HepG2 (cell line): ENCODE data around the gene PRKG1. TPM values are rescaled to one million over a fixed set of nuclear protein-coding genes. Genes with fewer than 3 reads are reported as not detected.
"Not testable (repeated sequence)": the region's sequence is repeated elsewhere in the genome, so short reads cannot be mapped to it uniquely, and the experiment has no call there.

ENCODE experiments used
- ATAC-seq: fragments of 200-7000 bp; cut with Tn5 transposase; 3 replicates; pipeline ENCODE4 v1.9.1; 2020; ENCODE audit warnings: mild to moderate bottlenecking, moderate library complexity
- BruUV-seq: library from RNA; stranded (reverse); fragments of 400-500 nt; replicated peaks from 2 replicates; lab custom pipeline; 2021; lab: Mats Ljungman, UMichigan
- CTCF ChIA-PET: fragments of 300-600 bp; formaldehyde crosslinking; extraction: SDS; loops from one replicate; lab custom pipeline; 2021; ENCODE audit warnings: low total read pairs, inconsistent platforms, low intra/inter-chr PET ratio; lab: Yijun Ruan, JAX
- POLR2A ChIA-PET: fragments of 350-600 bp; sonication (Branson Sonifier 250); formaldehyde crosslinking; loops from one replicate; lab custom pipeline; 2020; ENCODE audit warnings: antibody characterized with exemption, inconsistent platforms; lab: Yijun Ruan, JAX
- DNase-seq: peaks from one replicate; pipeline ENCODE4 v3.0.0-alpha.2; 2015; ENCODE audit warnings: low spot score
- FAIRE-seq: peaks from 3 replicates; lab custom pipeline; 2011; peaks lifted over from hg19 to GRCh38; lab: Jason Lieb, UNC
- H2AFZ ChIP-seq: one replicate; pipeline ENCODE4 v1.6.1; 2011; ENCODE audit warnings: low read length, inconsistent platforms
- H3K27ac ChIP-seq: fragments of 300-600 bp; 3 replicates; pipeline ENCODE4 v1.8.0; 2011; ENCODE audit warnings: mixed run types, mild to moderate bottlenecking, mixed read lengths, low read length, inconsistent platforms; ENCODE audit not compliant: insufficient read depth; ENCODE audit errors: extremely low read length
- H3K27me3 ChIP-seq, 2 experiments: fragments of 200-600 bp in 1 of 2; 2 replicates in 1 of 2; 3 replicates in 1 of 2; pipeline versions ENCODE4 v1.6.0 to v1.8.0; 2011; ENCODE audit warnings: low read length in 2 of 2, mild to moderate bottlenecking in 2 of 2, moderate library complexity in 2 of 2, inconsistent platforms in 1 of 2; ENCODE audit not compliant: insufficient read depth in 2 of 2, control insufficient read depth in 1 of 2
- H3K36me3 ChIP-seq, 2 experiments: fragments of 200-600 bp in 1 of 2; replicated peaks in 1 of 2; 2 replicates in 1 of 2; 3 replicates in 1 of 2; pipeline versions ENCODE4 v1.5.1 to v1.8.0; 2011; ENCODE audit warnings: low read length in 2 of 2, inconsistent platforms in 1 of 2; ENCODE audit not compliant: insufficient read depth in 2 of 2, control insufficient read depth in 1 of 2
- H3K4me1 ChIP-seq: 2 replicates; pipeline ENCODE4 v1.5.1; 2012; ENCODE audit warnings: low read length, inconsistent platforms; ENCODE audit not compliant: insufficient read depth
- H3K4me2 ChIP-seq: 2 replicates; pipeline ENCODE4 v1.6.0; 2011; ENCODE audit warnings: low read depth, low read length, inconsistent platforms
- H3K4me3 ChIP-seq, 3 experiments: fragments of 200-600 bp in 1 of 3; sonication (generic), shearing (Covaris generic) in 1 of 3; replicated peaks in 1 of 3; 2 replicates each; pipeline ENCODE4 v1.5.1; 2011 to 2016; ENCODE audit warnings: low read length in 3 of 3, inconsistent platforms in 2 of 3, low read depth in 2 of 3, mild to moderate bottlenecking in 2 of 3, control low read depth in 1 of 3, mixed read lengths in 1 of 3; ENCODE audit not compliant: insufficient read depth in 1 of 3
- H3K79me2 ChIP-seq: one replicate; pipeline ENCODE4 v1.6.1; 2011; ENCODE audit warnings: low read length, inconsistent platforms; ENCODE audit not compliant: insufficient read depth
- H3K9ac ChIP-seq: 2 replicates; pipeline ENCODE4 v1.6.0; 2011; ENCODE audit warnings: mild to moderate bottlenecking, low read depth, low read length, inconsistent platforms; ENCODE audit not compliant: insufficient read depth
- H3K9me3 ChIP-seq: 2 replicates; pipeline ENCODE4 v1.5.1; 2012; ENCODE audit warnings: mild to moderate bottlenecking, low read length
- H4K20me1 ChIP-seq: 2 replicates; pipeline ENCODE4 v1.6.0; 2011; ENCODE audit warnings: inconsistent platforms, mild to moderate bottlenecking, low read length, moderate library complexity; ENCODE audit not compliant: insufficient read depth
- NAIF1 ChIP-seq: sonication (generic); formaldehyde crosslinking; IDR thresholded peaks from 2 replicates; pipeline ENCODE4 v1.5.0; 2020; ENCODE audit warnings: mild to moderate bottlenecking, missing genetic modification reagents, borderline replicate concordance
- NFYB ChIP-seq: sonication (generic); formaldehyde crosslinking; IDR thresholded peaks from 2 replicates; pipeline ENCODE4 v1.4.0; 2020; ENCODE audit warnings: missing genetic modification reagents
- WIZ ChIP-seq: sonication (generic); formaldehyde crosslinking; IDR thresholded peaks from 2 replicates; pipeline ENCODE4 v1.5.1; 2020; ENCODE audit warnings: mild to moderate bottlenecking, missing genetic modification reagents
- ZNF232 ChIP-seq: sonication (generic); formaldehyde crosslinking; IDR thresholded peaks from 2 replicates; pipeline ENCODE4 v1.4.0; 2020; ENCODE audit warnings: missing genetic modification reagents, borderline replicate concordance
- ZNF292 ChIP-seq: sonication (generic); formaldehyde crosslinking; IDR thresholded peaks from 2 replicates; pipeline ENCODE4 v1.8.1; 2022; ENCODE audit warnings: mild to moderate bottlenecking, low read depth, missing genetic modification reagents, borderline replicate concordance
- ZNF367 ChIP-seq: sonication (generic); formaldehyde crosslinking; IDR thresholded peaks from 2 replicates; pipeline ENCODE4 v1.4.0; 2020; ENCODE audit warnings: missing genetic modification reagents, borderline replicate concordance
- ZNF567 ChIP-seq: sonication (generic); formaldehyde crosslinking; IDR thresholded peaks from 2 replicates; pipeline ENCODE4 v1.8.1; 2023; ENCODE audit warnings: mild to moderate bottlenecking, missing genetic modification reagents, borderline replicate concordance
- ZNF703 ChIP-seq: sonication (generic); formaldehyde crosslinking; IDR thresholded peaks from 2 replicates; pipeline ENCODE4 v1.5.1; 2020; ENCODE audit warnings: missing genetic modification reagents, mild to moderate bottlenecking, moderate library complexity, borderline replicate concordance
- ZNF720 ChIP-seq: sonication (generic); formaldehyde crosslinking; IDR thresholded peaks from 2 replicates; pipeline ENCODE4 v1.4.0; 2020; ENCODE audit warnings: missing genetic modification reagents
- WGBS: methylation state at CpG from one replicate; pipeline ENCODE4 v1.1.6; 2017; ENCODE audit warnings: low lambda C conversion rate; 5-methylcytosine and 5-hydroxymethylcytosine counted together
- in situ Hi-C: cut with HindIII; loops from 2 replicates; pipeline ENCODE4 v1.10.0; 2017; ENCODE audit warnings: low pct_unique_long_range_greater_than_20kb; ENCODE audit not compliant: extremely low pct_ligation_motif_present
- intact Hi-C: fragments of 100-400 bp; cut with micrococcal nuclease; formaldehyde crosslinking; loops from one replicate; pipeline ENCODE4 v1.10.0; 2022; ENCODE audit not compliant: unreplicated experiment
- polyA plus RNA-seq, 8 experiments: library from polyadenylated mRNA; depleted of rRNA in 3 of 8; stranded (reverse) in 7 of 8; unstranded in 1 of 8; fragments of >200 nt; fragmentation: Illumina TruSeq in 4 of 8; extraction: Trizol in 4 of 8; gene quantifications; 2 replicates each; pipeline versions ENCODE4 v1.2.1 to v1.2.3, GENCODE V29; 2011 to 2016; ENCODE audit warnings: low read depth in 4 of 8, missing spikeins in 1 of 8, mixed read lengths in 1 of 8; ENCODE audit not compliant: insufficient read depth in 1 of 8
- total RNA-seq, 5 experiments: library from RNA; depleted of rRNA; stranded (reverse); fragments of >200 nt; fragmentation: Illumina TruSeq; extraction: Trizol; gene quantifications; 2 replicates each; pipeline ENCODE4 v1.2.3, GENCODE V29; 2016; ENCODE audit warnings: low read depth in 1 of 5
- TF ChIP-seq, protein P1 (sequence below): sonication (generic); formaldehyde crosslinking; IDR thresholded peaks from 2 replicates; pipeline ENCODE4 v1.4.0; 2020; ENCODE audit warnings: mild to moderate bottlenecking, missing genetic modification reagents, borderline replicate concordance
- TF ChIP-seq, protein P2 (sequence below): sonication (generic); formaldehyde crosslinking; IDR thresholded peaks from 2 replicates; pipeline ENCODE4 v1.4.0; 2020; ENCODE audit warnings: missing genetic modification reagents

Gene PRKG1
- total and polyA plus RNA-seq, 2 of the 13 experiments (the other 11 are each of a cell fraction or from before 2014, with no cell fraction given) = 0.01 TPM; not detected in 1

DNA sequence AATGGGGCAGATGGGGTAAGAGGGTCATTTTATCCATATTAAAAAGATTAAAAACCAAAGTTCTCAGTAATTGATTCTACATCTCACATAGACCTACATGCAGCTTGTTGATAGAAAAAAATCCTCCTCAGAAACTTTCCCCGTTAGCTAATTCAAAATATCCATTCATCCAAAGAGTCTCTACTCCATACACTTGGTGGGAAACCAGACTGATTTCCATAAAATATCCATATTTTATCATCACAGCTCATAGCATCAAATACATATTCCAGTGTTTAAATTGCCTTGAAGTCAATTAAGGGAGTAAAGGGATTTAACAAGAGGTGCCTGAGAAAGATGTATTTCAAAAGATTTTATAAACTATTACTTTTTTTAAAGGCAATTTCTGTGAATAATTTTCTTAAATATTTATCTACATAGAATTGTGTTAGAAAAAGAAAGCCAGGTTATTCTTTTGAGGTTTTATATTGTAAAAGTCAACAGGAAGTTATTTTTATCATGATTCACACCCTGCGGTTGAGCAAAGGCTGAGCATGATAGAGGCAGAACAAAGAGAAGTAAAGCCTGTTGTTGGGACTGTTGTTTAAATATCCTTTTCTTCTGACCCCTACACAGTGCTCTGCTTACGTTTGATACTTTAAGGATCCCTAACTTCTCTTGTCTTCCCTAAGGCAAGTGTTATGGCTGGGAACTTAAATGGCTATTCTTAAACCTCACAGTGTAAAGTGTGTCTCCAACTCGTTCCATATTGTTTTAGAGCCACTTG lies 266.7 kb downstream of the PRKG1 start (continued):
- TF ChIP-seq, protein P1, sequence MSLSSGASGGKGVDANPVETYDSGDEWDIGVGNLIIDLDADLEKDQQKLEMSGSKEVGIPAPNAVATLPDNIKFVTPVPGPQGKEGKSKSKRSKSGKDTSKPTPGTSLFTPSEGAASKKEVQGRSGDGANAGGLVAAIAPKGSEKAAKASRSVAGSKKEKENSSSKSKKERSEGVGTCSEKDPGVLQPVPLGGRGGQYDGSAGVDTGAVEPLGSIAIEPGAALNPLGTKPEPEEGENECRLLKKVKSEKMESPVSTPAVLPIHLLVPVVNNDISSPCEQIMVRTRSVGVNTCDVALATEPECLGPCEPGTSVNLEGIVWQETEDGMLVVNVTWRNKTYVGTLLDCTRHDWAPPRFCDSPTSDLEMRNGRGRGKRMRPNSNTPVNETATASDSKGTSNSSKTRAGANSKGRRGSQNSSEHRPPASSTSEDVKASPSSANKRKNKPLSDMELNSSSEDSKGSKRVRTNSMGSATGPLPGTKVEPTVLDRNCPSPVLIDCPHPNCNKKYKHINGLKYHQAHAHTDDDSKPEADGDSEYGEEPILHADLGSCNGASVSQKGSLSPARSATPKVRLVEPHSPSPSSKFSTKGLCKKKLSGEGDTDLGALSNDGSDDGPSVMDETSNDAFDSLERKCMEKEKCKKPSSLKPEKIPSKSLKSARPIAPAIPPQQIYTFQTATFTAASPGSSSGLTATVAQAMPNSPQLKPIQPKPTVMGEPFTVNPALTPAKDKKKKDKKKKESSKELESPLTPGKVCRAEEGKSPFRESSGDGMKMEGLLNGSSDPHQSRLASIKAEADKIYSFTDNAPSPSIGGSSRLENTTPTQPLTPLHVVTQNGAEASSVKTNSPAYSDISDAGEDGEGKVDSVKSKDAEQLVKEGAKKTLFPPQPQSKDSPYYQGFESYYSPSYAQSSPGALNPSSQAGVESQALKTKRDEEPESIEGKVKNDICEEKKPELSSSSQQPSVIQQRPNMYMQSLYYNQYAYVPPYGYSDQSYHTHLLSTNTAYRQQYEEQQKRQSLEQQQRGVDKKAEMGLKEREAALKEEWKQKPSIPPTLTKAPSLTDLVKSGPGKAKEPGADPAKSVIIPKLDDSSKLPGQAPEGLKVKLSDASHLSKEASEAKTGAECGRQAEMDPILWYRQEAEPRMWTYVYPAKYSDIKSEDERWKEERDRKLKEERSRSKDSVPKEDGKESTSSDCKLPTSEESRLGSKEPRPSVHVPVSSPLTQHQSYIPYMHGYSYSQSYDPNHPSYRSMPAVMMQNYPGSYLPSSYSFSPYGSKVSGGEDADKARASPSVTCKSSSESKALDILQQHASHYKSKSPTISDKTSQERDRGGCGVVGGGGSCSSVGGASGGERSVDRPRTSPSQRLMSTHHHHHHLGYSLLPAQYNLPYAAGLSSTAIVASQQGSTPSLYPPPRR = no peak
- TF ChIP-seq ZNF703 (CRISPR knock-in tag) = no peak
- TF ChIP-seq, protein P2, sequence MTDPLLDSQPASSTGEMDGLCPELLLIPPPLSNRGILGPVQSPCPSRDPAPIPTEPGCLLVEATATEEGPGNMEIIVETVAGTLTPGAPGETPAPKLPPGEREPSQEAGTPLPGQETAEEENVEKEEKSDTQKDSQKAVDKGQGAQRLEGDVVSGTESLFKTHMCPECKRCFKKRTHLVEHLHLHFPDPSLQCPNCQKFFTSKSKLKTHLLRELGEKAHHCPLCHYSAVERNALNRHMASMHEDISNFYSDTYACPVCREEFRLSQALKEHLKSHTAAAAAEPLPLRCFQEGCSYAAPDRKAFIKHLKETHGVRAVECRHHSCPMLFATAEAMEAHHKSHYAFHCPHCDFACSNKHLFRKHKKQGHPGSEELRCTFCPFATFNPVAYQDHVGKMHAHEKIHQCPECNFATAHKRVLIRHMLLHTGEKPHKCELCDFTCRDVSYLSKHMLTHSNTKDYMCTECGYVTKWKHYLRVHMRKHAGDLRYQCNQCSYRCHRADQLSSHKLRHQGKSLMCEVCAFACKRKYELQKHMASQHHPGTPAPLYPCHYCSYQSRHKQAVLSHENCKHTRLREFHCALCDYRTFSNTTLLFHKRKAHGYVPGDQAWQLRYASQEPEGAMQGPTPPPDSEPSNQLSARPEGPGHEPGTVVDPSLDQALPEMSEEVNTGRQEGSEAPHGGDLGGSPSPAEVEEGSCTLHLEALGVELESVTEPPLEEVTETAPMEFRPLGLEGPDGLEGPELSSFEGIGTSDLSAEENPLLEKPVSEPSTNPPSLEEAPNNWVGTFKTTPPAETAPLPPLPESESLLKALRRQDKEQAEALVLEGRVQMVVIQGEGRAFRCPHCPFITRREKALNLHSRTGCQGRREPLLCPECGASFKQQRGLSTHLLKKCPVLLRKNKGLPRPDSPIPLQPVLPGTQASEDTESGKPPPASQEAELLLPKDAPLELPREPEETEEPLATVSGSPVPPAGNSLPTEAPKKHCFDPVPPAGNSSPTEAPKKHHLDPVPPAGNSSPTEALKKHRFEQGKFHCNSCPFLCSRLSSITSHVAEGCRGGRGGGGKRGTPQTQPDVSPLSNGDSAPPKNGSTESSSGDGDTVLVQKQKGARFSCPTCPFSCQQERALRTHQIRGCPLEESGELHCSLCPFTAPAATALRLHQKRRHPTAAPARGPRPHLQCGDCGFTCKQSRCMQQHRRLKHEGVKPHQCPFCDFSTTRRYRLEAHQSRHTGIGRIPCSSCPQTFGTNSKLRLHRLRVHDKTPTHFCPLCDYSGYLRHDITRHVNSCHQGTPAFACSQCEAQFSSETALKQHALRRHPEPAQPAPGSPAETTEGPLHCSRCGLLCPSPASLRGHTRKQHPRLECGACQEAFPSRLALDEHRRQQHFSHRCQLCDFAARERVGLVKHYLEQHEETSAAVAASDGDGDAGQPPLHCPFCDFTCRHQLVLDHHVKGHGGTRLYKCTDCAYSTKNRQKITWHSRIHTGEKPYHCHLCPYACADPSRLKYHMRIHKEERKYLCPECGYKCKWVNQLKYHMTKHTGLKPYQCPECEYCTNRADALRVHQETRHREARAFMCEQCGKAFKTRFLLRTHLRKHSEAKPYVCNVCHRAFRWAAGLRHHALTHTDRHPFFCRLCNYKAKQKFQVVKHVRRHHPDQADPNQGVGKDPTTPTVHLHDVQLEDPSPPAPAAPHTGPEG = no peak
- TF ChIP-seq NAIF1 (CRISPR knock-in tag) = no peak
- TF ChIP-seq WIZ = no peak
- no peak for TF ChIP-seq ZNF292 (CRISPR knock-in tag)
- no peak for TF ChIP-seq ZNF232 (CRISPR knock-in tag)
- no peak for TF ChIP-seq ZNF367
- TF ChIP-seq ZNF720 = no peak
- no peak for TF ChIP-seq ZNF567 (CRISPR knock-in tag)
- TF ChIP-seq NFYB (CRISPR knock-in tag) = no peak

DNA sequence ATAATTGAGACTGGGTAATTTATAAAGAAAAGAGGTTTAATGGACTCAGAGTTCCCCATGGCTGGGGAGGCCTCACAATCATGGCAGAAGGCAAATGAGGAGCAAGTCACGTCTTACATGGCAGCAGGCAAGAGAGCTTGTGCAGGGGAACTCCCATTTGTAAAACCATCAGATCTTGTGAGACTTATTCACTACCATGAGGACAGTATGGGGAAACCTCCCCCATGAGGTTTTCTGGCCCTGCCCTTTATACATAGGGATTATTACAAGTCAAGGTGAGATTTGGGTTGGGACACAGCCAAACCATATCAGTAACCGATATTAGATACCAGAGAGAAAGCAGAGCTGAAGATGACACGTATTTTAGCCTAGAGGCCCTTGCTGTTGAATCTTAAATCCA lies 267.5 kb downstream of the PRKG1 start:
- H3K79me2 ChIP-seq, intact Hi-C loops, H3K27me3 ChIP-seq, H3K9me3 ChIP-seq, DNase-seq, in situ Hi-C loops, CTCF ChIA-PET, ATAC-seq, BruUV-seq, H3K36me3 ChIP-seq, POLR2A ChIA-PET, H3K27ac ChIP-seq, FAIRE-seq, H3K4me1 ChIP-seq, H3K4me3 ChIP-seq, H2AFZ ChIP-seq, H3K9ac ChIP-seq, H4K20me1 ChIP-seq, H3K4me2 ChIP-seq: not testable (repeated sequence)
- 2% methylated on average over 3 of the region's 3 CpGs for WGBS
